Thyroid gland (tissue), 4 donors: Measurements from ENCODE around the gene RIN1. TPM values are rescaled to one million over a fixed set of nuclear protein-coding genes. Genes with fewer than 3 reads are reported as not detected.

Experiments
- DNase-seq, 2 donors: peaks; one replicate each; pipeline ENCODE4 v3.0.0-alpha.2; 2019
- H3K27ac ChIP-seq, 3 donors: fragments of 200-600 bp; sonication (generic); 1 replicate in 2 of 3; 2 replicates in 1 of 3; pipeline ENCODE4 v1.5.1; 2016 to 2019; ENCODE audit warnings: mild to moderate bottlenecking in 1 of 3, moderate library complexity in 1 of 3
- H3K27me3 ChIP-seq: fragments of 200-600 bp; sonication (generic); one replicate; pipeline ENCODE4 v1.5.1; 2019
- H3K36me3 ChIP-seq, 2 donors: fragments of 200-600 bp; sonication (generic); one replicate each; pipeline ENCODE4 v1.5.1; 2016 to 2019
- H3K4me1 ChIP-seq, 2 donors: fragments of 200-600 bp; sonication (generic); one replicate each; pipeline ENCODE4 v1.5.1; 2017 to 2019
- H3K4me3 ChIP-seq, 3 donors: fragments of 200-600 bp; sonication (generic); replicated peaks in 1 of 3; 1 replicate in 2 of 3; 2 replicates in 1 of 3; pipeline ENCODE4 v1.5.1; 2016; ENCODE audit warnings: mild to moderate bottlenecking in 1 of 3
- H3K9me3 ChIP-seq: fragments of 200-600 bp; sonication (generic); one replicate; pipeline ENCODE4 v1.5.1; 2017
- CTCF ChIP-seq, 6 experiments: fragments of 200-600 bp in 3 of 6; fragments of 450-650 bp in 3 of 6; sonication (generic) in 3 of 6; IDR thresholded peaks; one replicate each; pipeline ENCODE4 v1.5.1; 2016 to 2019; ENCODE audit warnings: antibody characterized with exemption in 6 of 6, mild to moderate bottlenecking in 2 of 6, inconsistent platforms in 1 of 6, moderate library complexity in 1 of 6
- POLR2A ChIP-seq, 2 donors: fragments of 450-650 bp; IDR thresholded peaks; one replicate each; pipeline ENCODE4 v1.6.1; 2017; ENCODE audit warnings: antibody characterized with exemption in 2 of 2, mild to moderate bottlenecking in 2 of 2, moderate library complexity in 1 of 2
- WGBS, 2 donors: methylation state at CpG; one replicate each; pipeline ENCODE4 v1.1.5; 2017; 5-methylcytosine and 5-hydroxymethylcytosine counted together
- intact Hi-C: fragments of 100-400 bp; cut with DNase I; formaldehyde crosslinking; loops from one replicate; pipeline ENCODE4 v1.15.1; 2023
- total RNA-seq, 4 donors: library from RNA; depleted of rRNA; stranded (reverse); fragments of >200 nt; gene quantifications; one replicate each; pipeline ENCODE4 v1.2.3, GENCODE V29; 2016

Gene RIN1
- total RNA-seq, 4 donors from 2014 or later = 1.3 to 7.9 (median 2.2) TPM

DNA sequence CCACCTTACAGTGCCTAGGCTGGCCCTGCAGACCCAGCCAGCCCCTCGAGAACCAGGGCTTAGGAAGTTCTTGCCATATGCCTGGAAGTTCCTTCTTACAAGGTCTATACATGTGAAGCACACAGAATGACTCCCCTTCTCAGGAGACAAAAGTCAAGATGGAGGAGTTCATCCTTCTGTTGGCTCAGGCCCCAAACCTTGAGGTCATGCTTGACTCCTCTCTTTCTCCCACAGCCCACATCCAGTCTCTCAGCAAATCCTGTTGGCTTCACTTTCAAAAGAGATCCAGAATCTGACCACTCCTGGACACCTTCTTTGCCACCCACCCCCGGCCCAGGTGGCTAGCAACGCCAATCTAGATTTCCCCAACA is 17.6 kb downstream of the RIN1 start:
- H3K27ac ChIP-seq = no peak overlapping the region
- 74 to 88% methylated on average over 3 of the region's 3 CpGs for WGBS, 2 donors
- no peak overlapping the region for H3K4me3 ChIP-seq
- peaks cover 3% of the 10 kb centered on the region for H3K27me3 ChIP-seq
- no peaks in the 10 kb centered on the region for H3K9me3 ChIP-seq
- H3K36me3 ChIP-seq = no peaks in the 10 kb centered on the region
- DNase-seq = no peak
- TF ChIP-seq CTCF (IDR thresholded peaks at IDR 0.05) = no peak
- H3K4me1 ChIP-seq = peaks cover 0 to 20% of the 10 kb centered on the region in 2 donors
- intact Hi-C loops = no loop called here

DNA sequence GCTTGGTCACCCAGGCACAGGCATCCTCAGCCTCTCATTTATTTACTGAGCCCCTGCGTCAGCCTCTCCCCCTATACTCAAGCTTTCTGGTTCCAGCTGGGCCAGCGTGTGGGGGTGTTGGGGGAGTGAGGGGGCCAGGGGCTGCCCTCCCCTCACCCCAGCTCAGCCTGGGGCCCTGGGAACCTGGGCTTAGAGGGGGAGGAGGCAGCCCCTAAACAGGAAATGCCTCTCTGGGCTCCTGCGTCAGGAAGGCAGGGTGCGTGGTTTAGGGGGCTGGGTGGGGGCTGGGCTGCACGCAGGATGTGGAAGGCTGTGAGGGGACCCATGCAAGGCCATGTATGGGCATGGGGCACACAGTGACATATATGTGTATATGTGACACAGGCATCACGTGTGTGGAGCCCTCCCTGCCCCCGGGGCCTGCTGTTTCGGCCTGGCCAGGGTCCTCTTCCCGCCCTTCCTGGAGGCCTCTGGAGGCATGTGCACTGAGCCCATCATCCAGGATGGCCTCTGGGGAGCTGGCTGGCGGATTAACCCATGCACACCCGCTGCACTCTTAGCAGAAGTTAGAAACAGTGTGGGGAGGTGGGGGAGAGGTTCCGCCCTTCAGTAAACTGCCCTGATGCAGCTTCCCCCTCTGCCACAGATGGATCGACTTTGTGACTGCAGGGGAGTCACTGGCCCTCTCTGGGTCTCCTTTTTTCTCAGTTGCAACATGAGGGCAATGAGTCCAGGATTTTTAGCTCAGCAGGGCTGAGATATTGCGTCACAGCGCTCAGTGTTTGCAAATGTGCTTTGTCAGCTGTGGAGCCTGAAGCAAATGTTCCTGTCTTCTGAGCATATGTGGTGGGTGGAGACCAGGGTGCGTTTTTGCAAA is 18.3 kb downstream of the RIN1 start:
- peak; percentile 9 to 21 for DNase-seq
- Histone ChIP-seq H3K4me3 (peak overlapping the region in 1 of 3 donors; percentile 26), H3K4me1 (peaks cover 4 to 26% of the 10 kb centered on the region in 2 donors), H3K27me3 (peaks cover 3% of the 10 kb centered on the region), H3K9me3 (no peaks in the 10 kb centered on the region), H3K27ac (peak overlapping the region in 2 of 3 donors; percentile 50 to 59), H3K36me3 (no peaks in the 10 kb centered on the region)
- intact Hi-C loops = no loop called here
- TF ChIP-seq CTCF (IDR thresholded peaks at IDR 0.05) = no peak
- no peak for TF ChIP-seq POLR2A (IDR thresholded peaks at IDR 0.05)
- WGBS, 2 donors = 39 to 43% methylated on average over 7 to 10 of the region's 16 CpGs

DNA sequence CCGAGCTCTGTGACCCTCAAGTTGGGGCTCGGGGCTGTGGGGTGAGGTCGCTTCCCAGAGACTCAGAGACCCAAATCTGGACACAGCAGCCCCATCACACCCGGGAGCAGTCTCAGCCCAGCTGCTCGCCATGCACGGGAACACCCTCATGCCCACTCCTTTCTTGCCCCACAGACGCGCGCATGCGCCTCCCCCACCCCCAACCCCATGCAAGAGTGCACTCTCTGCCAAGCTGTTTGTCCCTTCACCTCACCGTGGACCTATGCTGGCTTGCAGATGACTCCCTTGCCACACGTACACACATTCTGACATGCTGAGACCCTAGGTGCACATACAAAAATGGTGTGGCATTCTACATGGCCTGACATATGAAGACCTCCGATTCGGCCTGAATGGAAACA is 18.9 kb downstream of the RIN1 start:
- TF ChIP-seq POLR2A (IDR thresholded peaks at IDR 0.05) (no peak), CTCF (IDR thresholded peaks at IDR 0.05) (no peak)
- 8 to 12% methylated on average over 10 to 12 of the region's 14 CpGs for WGBS, 2 donors
- peaks cover 6 to 32% of the 10 kb centered on the region in 2 donors for H3K4me1 ChIP-seq
- intact Hi-C loops = no loop called here
- H3K27ac ChIP-seq = peak overlapping the region; percentile 50 to 59 (median 53)
- peak overlapping the region in 1 of 3 donors; percentile 26 for H3K4me3 ChIP-seq
- peaks cover 3% of the 10 kb centered on the region for H3K27me3 ChIP-seq
- no peaks in the 10 kb centered on the region for H3K36me3 ChIP-seq
- peak; percentile 33 to 45 for DNase-seq
- H3K9me3 ChIP-seq = no peaks in the 10 kb centered on the region

DNA sequence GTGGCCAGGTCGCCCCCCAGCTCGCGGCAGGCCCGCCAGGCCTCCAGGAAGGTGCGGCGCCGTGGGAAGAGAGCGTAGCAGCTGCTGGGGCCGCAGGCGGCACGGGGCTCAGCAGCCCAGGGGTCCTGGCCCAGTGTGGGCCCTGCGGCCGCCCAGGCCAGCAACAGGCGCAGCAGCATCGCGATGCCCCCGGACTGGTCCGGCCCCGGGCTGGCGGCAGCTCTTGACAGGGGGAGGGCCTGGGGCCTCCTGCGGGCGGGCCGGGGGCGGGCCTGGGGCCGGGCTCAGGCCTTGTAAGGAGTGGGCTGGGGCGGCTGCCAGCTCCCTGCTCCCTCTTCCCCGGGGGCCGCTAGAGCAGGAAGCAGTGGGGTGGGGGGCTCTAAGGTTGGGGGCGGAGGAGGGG is 19.4 kb downstream of the RIN1 start, which contains the start of gene CD248:
TSS of gene CD248 (minus strand) at position 196 of the 403 bp plus-strand sequence. CDS start at position 179, 17 bp downstream.
- DNase-seq = peak; percentile 33 to 46
- peak within 1 kb of the TSS; percentile 50 to 59 (median 53) for H3K27ac ChIP-seq
- H3K36me3 ChIP-seq = no peaks in the 10 kb centered on the region
- TF ChIP-seq POLR2A (IDR thresholded peaks at IDR 0.05) (peak in 1 of 2 donors; percentile 34), CTCF (IDR thresholded peaks at IDR 0.05) (no peak)
- H3K4me3 ChIP-seq = peak within 1 kb of the TSS in 1 of 3 donors; percentile 26
- H3K9me3 ChIP-seq = no peaks in the 10 kb centered on the region
- peaks cover 6 to 32% of the 10 kb centered on the region in 2 donors for H3K4me1 ChIP-seq
- 7 to 20% methylated on average over 1 to 3 of the region's 29 CpGs for WGBS, 2 donors
- intact Hi-C loops = no loop called here
- peaks cover 3% of the 10 kb centered on the region for H3K27me3 ChIP-seq
